Activated T-cell treated with anti-CD3 and anti-CD28 coated beads, Interleukin-2, amount 50 U/mL, for 72 hours (primary cell): Measurements from ENCODE around the gene CTDNEP1. TPM values are rescaled to one million over a fixed set of nuclear protein-coding genes. Genes with fewer than 3 reads are reported as not detected.

Experiments used
- ATAC-seq, 2 donors: fragments of 150-1000 bp; cut with Tn5 transposase; replicated peaks in 1 of 2; 2 replicates each; pipeline ENCODE4 v1.10.0; 2021; ENCODE audit warnings: moderate library complexity in 2 of 2, mild to moderate bottlenecking in 1 of 2
- DNase-seq, 2 donors: peaks; one replicate each; pipeline ENCODE4 v3.0.0; 2021 to 2022; ENCODE audit warnings: mixed read lengths in 1 of 2
- H3K27ac Mint-ChIP-seq: one replicate; pipeline ENCODE4 v1.8.0; 2022; ENCODE audit warnings: mild to moderate bottlenecking, moderate library complexity, mixed read lengths
- H3K27me3 Mint-ChIP-seq: one replicate; pipeline ENCODE4 v1.8.0; 2022; ENCODE audit warnings: low read depth, mixed read lengths
- H3K36me3 Mint-ChIP-seq, 2 donors: one replicate each; pipeline ENCODE4 v1.8.0; 2022; ENCODE audit warnings: mixed read lengths in 2 of 2, mild to moderate bottlenecking in 1 of 2; ENCODE audit not compliant: insufficient read depth in 2 of 2
- H3K4me1 Mint-ChIP-seq: one replicate; pipeline ENCODE4 v1.8.0; 2022; ENCODE audit warnings: low read depth, mixed read lengths
- H3K4me3 Mint-ChIP-seq, 2 donors: one replicate each; pipeline ENCODE4 v1.8.0; 2022; ENCODE audit warnings: mild to moderate bottlenecking in 2 of 2, mixed read lengths in 2 of 2, moderate library complexity in 2 of 2
- H3K9me3 Mint-ChIP-seq, 2 donors: one replicate each; pipeline ENCODE4 v1.8.0; 2022; ENCODE audit warnings: mixed read lengths in 2 of 2
- total RNA-seq, 2 donors: library from RNA; stranded (reverse); gene quantifications; one replicate each; pipeline ENCODE4 v1.2.3, GENCODE V29; 2022

CTDNEP1 gene
- total RNA-seq, 2 donors from 2014 or later: 184 to 186 TPM

DNA sequence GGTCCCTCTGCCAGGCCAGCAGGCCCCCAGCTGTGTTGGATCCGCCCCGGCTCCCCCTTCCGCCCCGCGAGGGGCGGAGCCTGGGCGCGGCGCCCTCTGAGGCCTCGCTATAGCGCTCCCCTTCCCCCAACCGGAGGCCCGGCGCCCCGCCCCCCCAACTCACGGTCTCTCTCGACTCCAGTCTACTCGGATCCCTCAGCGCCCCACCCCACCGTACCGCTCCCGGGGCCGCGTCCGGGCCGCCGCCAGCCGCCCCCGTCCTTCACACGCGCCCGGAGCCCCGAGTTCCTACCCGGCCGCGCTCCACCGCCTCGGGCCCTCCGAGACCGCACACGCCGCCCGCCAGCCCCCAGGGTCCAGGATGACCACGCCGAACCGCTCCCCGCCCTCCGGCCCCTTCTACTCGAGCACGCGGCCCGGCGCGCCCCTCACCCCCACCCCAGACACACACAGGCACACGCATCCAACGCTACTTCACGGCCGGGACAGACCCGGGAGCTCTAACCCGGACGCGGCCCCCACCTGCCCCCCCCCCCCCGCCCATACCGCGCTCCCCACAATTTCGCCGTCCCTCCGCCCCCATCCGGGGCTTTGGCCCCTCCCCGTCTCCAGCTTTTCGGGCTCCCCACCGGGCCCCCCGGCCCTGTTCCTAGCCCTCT is 13.6 kb downstream of the CTDNEP1 start:
- peak overlapping the region; percentile 93 to 100 for H3K4me3 Mint-ChIP-seq
- peaks cover 67% of the 10 kb centered on the region for H3K4me1 Mint-ChIP-seq
- H3K36me3 Mint-ChIP-seq: peaks cover 13 to 17% of the 10 kb centered on the region in 2 donors
- H3K27ac Mint-ChIP-seq: peak overlapping the region; percentile 55
- H3K27me3 Mint-ChIP-seq: no peaks in the 10 kb centered on the region
- DNase-seq (peak; percentile 88 to 89), ATAC-seq (peak; percentile 42 to 49)
- H3K9me3 Mint-ChIP-seq: no peaks in the 10 kb centered on the region

DNA sequence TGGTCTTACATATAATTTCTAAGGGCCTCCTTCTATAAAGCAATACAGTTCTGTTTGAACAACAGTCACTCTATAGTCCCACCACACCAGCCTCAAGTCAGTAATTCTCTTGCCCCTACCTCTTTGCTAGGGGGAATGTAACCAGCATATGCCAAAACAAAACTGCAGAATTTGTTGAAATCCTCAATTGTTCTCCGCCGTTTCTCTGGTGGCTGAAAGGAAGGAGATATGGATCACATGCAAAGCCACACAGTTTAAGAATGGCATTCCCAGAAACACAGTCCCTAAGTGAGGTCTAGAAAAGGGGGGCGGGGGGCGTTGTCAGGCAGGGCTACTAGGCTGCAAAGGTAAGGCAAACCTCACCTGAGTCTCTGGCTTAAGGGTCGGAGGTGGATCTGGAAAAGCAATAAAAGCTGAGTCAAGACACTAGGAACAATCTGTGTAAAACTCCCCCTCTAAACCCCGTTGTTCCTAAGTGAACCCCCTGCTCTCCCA is 14.2 kb downstream of the CTDNEP1 start:
- no peaks in the 10 kb centered on the region for H3K9me3 Mint-ChIP-seq
- H3K27me3 Mint-ChIP-seq: no peaks in the 10 kb centered on the region
- DNase-seq (no peak), ATAC-seq (no peak)
- peaks cover 13 to 17% of the 10 kb centered on the region in 2 donors for H3K36me3 Mint-ChIP-seq
- H3K4me1 Mint-ChIP-seq: peaks cover 71% of the 10 kb centered on the region
- H3K4me3 Mint-ChIP-seq: peak overlapping the region; percentile 93 to 100
- H3K27ac Mint-ChIP-seq: peak overlapping the region; percentile 83

DNA sequence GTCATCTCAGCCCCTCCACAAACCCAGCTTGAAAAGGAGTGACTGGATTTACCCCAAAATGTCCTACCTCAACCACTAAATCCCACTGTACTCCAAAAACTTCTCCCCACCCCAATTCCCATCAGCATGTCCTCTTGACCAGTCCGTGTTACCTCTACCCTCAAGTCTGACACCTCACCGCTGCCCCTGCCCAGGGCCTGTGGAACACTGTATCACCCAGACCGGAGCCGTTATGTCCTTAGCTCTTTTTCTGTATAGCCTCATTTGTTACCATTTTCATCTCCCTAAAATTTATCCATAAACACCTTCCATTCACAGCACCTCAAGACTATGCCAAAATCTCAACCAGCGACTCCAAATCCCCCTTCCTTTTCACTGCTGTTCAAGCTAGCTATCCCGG is 14.7 kb downstream of the CTDNEP1 start:
- peak overlapping the region; percentile 83 for H3K27ac Mint-ChIP-seq
- ATAC-seq (no peak), DNase-seq (no peak)
- H3K9me3 Mint-ChIP-seq: no peaks in the 10 kb centered on the region
- H3K4me1 Mint-ChIP-seq: peaks cover 72% of the 10 kb centered on the region
- no peaks in the 10 kb centered on the region for H3K27me3 Mint-ChIP-seq
- H3K36me3 Mint-ChIP-seq: peaks cover 11 to 13% of the 10 kb centered on the region in 2 donors
- peak overlapping the region; percentile 93 to 100 for H3K4me3 Mint-ChIP-seq

DNA sequence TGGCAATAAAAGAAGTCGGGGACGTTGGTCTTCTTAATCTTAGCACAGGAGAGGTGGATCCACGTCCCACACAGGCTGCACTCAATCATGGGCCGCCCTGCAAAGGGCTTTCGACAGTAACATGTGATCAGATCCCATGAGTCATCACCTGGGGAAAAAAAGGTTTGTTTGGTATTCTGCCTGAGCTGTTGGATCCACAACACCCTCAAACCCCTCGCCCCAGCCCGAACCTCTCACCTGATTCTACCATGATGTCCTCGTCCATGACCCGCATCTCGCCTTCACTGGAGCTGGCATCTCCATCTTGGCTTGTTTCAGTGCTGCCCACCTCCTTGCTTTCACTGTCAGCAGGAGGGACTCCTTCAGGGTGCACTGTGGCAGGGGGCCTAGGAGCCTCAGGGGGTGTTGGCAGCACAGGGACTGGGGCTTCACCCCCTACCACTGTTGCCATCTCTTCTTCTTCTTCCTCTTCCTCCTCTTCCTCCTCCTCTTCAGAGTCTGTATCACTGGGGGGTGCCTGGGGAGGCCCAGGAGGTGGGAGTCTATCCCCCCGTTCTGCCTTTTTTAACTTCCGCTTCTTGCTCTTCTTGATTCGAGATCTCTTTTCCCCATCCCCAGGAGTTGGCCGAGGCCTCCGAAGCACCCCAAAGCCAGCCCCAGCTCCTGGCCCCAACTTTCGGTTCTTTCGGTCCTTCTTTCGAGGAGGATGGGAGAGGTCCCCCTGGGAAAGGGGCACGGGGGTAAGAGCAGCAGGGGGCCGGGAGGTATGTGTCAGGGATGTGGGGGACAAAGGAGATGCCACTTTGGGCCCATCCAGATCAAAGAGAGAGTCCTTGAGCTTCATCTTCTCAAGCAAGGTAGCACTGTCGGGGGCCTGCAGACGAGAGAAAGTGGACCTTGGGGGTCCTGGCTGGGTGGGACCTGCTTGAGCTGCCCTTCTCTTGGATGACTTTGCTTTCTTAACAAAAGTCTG is 15.6 kb downstream of the CTDNEP1 start:
- Mint-ChIP-seq H3K9me3 (no peaks in the 10 kb centered on the region), H3K4me1 (peaks cover 72% of the 10 kb centered on the region), H3K4me3 (peak overlapping the region; percentile 85 to 89), H3K27ac (peak overlapping the region; percentile 11), H3K27me3 (no peaks in the 10 kb centered on the region), H3K36me3 (peaks cover 8 to 12% of the 10 kb centered on the region in 2 donors)
- DNase-seq (no peak), ATAC-seq (no peak)

DNA sequence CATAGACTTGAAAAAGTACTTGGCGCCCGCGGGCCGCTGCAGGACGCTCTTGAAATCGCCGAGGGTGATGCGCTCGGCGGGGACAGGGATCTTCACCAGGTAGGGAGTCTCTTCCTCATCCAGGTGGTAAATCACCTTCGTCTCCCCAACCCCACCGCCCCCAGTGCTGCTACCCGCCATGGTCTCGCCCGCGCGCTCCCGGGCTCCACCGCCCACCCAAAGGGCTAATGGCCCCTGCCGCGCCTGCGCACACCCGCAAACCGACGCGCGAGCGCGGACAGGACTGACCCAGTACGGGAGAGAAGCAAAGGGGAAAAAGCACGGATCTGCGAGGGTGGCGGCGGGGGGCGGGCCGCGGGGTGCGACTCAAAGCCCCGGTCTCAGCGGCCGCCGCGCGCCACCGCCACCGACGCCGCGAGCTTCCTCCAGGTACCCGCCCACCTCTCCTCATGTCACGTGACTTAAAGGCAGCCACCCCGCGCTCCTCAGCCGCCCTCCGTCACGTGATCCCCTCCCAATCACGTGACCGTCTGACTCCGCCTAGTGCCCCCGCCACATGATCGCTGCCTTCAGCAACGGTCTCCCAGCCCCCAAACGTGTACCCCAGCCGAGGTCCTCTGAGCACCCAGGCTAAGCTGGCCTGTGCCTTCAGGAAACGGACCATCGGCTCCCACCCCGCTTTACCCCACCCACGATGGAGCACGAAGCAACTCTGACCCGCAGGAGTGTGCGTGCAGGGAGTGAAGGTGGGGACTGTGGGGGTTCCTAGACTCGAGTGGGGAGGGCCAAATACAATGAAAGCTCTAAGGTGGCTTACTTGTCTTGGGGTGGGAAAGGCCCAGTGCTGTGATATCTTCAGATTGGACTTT is 17.2 kb downstream of the CTDNEP1 start, which contains the start of gene DVL2:
Gene DVL2, minus strand, starts transcription at position 435 of the 869 bp plus-strand sequence. Its CDS starts 255 bp downstream, at position 180.
- ATAC-seq (peak; percentile 57 to 60), DNase-seq (peak; percentile 95 to 98)
- H3K4me1 Mint-ChIP-seq: peaks cover 65% of the 10 kb centered on the region
- H3K4me3 Mint-ChIP-seq: peak within 1 kb of the TSS; percentile 85 to 89
- peaks cover 10 to 16% of the 10 kb centered on the region in 2 donors for H3K36me3 Mint-ChIP-seq
- H3K27me3 Mint-ChIP-seq: no peaks in the 10 kb centered on the region
- H3K27ac Mint-ChIP-seq: peak within 1 kb of the TSS; percentile 79
- no peaks in the 10 kb centered on the region for H3K9me3 Mint-ChIP-seq

DNA sequence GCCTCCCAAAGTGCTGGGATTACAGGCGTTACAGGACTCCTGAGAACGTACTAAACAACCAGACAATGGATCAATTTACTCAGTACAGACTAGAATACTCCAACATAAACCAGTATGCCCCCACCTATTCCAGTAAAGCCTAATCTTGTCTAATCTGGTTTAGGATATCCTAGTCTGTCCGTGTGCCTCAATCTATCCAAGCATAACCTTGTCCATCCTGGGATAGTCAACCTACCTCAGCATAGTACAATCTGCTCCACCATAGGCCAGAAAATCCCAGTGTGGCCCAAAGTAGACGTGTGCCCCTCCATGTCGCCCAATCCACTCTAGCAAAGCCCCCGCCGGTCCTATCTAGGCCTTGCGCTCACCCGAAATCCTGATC is 17.8 kb downstream of the CTDNEP1 start:
- Mint-ChIP-seq H3K9me3 (no peaks in the 10 kb centered on the region), H3K27ac (peak overlapping the region; percentile 79)
- no peak for DNase-seq

DNA sequence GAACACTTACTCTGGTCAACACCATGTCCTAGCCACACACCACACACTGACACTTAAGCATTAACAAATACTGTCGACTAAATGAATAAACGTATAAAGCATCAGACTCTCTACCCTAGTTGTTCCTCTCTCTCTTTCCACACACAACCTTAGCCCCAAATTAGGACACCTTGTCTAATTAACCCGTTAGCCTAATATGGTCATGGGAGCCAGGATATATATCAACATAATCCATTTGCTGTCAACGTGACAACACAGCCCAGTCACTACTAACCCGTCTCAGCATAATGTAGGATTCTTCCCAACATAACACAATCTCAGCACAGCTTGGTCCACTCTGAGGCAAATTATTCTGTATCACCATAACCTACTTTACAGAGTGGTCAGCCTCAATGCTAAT is 19.4 kb downstream of the CTDNEP1 start:
- no peak for DNase-seq
- H3K9me3 Mint-ChIP-seq: no peaks in the 10 kb centered on the region
- peak overlapping the region; percentile 36 to 89 for H3K4me3 Mint-ChIP-seq
- peaks cover 66% of the 10 kb centered on the region for H3K4me1 Mint-ChIP-seq
- no peak overlapping the region for H3K27ac Mint-ChIP-seq
- ATAC-seq: no peak
- peaks cover 8 to 14% of the 10 kb centered on the region in 2 donors for H3K36me3 Mint-ChIP-seq
- no peaks in the 10 kb centered on the region for H3K27me3 Mint-ChIP-seq

More for the DNA sequence above, 17.8 kb downstream of the CTDNEP1 start:
- peaks cover 65% of the 10 kb centered on the region for H3K4me1 Mint-ChIP-seq
- peak; percentile 1 to 3 for ATAC-seq
- peaks cover 8 to 15% of the 10 kb centered on the region in 2 donors for H3K36me3 Mint-ChIP-seq
- H3K4me3 Mint-ChIP-seq: peak overlapping the region; percentile 85 to 89
- no peaks in the 10 kb centered on the region for H3K27me3 Mint-ChIP-seq

DNA sequence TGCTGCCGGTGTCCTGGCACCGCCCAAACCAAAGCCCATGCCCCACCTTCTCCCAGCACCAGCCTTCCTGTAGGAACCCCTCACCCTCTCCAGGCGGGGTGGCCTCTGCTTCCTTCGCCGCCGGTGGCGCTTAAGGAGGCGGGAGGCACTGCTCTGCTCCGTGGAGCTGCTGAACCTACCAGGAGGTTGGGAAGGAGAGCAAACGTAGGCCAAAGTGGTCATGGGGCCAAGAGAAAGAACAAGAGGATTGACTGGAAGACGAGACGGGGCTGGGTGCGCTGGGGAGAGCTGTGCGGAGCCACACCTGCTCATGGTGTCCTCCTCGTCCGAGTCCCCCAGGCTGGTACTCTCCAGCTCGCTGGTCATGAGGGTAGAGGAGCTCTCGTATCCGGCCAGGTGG is 22.0 kb downstream of the CTDNEP1 start:
- DNase-seq (no peak), ATAC-seq (no peak)
- Mint-ChIP-seq H3K4me1 (peaks cover 40% of the 10 kb centered on the region), H3K36me3 (peaks cover 6 to 8% of the 10 kb centered on the region in 2 donors), H3K4me3 (no peak overlapping the region), H3K9me3 (no peaks in the 10 kb centered on the region), H3K27ac (no peak overlapping the region), H3K27me3 (no peaks in the 10 kb centered on the region)

DNA sequence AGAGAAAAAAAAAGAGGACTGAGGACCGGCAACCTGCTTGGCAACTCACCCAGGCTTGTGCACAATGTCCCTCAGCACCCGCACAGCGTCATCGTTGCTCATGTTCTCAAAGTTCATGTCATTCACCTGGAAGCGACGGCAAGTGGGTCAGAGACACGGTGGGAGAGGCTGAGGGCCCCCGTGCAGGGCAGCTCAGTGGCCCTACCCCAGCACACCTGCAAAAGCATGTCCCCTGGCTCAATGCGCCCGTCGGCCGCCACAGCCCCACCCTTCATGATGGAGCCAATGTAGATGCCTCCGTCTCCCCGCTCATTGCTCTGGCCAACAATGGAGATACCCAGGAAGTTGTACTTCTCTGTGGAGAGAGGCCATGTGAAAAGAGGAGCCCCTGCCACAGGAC is 22.6 kb downstream of the CTDNEP1 start:
- DNase-seq (no peak), ATAC-seq (no peak)
- peaks cover 5 to 7% of the 10 kb centered on the region in 2 donors for H3K36me3 Mint-ChIP-seq
- H3K9me3 Mint-ChIP-seq: no peaks in the 10 kb centered on the region
- no peak overlapping the region for H3K27ac Mint-ChIP-seq
- H3K4me1 Mint-ChIP-seq: peaks cover 39% of the 10 kb centered on the region
- no peaks in the 10 kb centered on the region for H3K27me3 Mint-ChIP-seq
- no peak overlapping the region for H3K4me3 Mint-ChIP-seq

DNA sequence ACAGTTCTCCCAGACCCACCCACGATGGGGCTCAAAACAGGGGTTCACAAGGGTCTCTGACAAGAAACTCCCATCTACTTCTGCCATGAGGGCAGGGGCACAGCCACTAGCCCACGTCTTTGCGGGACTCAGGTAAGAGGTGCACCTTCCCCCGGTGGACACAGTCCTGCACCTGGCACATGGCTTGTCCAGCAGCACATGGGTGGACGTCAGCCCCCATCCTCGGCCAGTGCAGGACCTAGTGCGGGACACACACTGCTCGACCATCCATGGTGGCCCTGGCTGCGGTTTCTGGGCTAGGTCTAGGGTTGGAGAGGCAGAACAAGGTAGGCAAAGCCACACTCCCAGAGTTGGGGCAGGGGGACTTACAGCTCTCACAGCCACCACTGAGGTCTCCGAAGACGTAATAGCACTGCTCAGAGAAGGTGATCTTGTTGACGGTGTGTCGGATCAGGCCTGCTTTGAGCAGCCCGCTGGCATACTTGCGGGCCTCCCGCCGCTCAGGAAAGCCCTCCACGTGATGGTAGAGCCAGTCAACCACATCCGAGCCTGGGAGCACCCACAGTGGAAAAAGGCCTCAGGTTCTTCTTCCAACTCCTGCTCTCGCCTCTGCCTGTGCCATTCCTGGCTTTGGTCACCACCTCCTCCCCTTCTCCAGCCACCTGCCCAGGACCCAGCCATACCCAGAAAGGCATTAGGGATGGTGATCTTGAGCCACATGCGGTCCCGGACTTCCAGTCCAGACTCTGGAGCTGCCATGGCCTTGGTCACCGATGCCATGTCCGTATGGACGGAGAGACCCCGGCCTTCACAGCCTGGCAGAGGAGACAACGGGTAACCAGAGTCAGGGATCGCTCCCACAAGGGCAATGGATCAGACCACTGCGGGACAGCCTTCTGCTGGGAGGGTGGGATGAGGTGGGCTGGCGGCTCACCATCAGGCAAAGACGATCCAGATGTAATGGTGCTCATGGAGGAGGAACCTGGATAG is 24.5 kb downstream of the CTDNEP1 start:
- DNase-seq (no peak), ATAC-seq (no peak)
- no peaks in the 10 kb centered on the region for H3K9me3 Mint-ChIP-seq
- no peak overlapping the region for H3K27ac Mint-ChIP-seq
- H3K36me3 Mint-ChIP-seq: peaks cover 5 to 6% of the 10 kb centered on the region in 2 donors
- peaks cover 29% of the 10 kb centered on the region for H3K4me1 Mint-ChIP-seq
- H3K27me3 Mint-ChIP-seq: no peaks in the 10 kb centered on the region
- no peak overlapping the region for H3K4me3 Mint-ChIP-seq

DNA sequence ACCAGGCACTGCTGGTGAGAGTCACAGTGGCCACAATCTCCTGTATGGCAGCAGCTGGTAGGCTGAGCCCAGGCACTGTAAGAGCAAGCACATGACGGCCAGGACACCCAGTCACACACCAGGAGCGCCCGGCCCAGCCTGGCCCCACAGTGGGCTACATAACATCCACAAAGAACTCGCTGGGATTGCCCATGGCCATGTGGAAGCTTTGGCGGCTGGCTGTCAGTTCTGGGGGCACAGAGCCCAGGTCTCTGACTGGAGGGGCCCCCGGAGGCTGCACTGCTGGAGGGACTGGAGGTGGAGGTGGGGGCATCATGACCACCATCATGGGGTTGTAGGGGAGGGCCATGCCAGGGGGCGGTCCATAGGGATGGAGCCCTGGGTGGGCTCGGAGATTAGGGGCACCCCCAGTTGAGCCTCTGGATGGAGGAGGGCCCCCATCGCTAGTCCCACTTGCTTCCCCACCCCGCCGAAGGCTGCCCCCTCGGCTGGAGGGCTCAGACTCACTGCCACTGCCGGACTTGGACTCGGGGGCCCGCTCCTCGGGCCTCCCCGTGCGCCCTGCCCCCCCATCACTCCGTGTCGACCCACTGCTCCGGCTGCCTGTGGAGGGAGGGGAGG is 25.7 kb downstream of the CTDNEP1 start:
- H3K36me3 Mint-ChIP-seq: peaks cover 5% of the 10 kb centered on the region in 2 donors

More for the DNA sequence above, 25.7 kb downstream of the CTDNEP1 start:
- no peaks in the 10 kb centered on the region for H3K9me3 Mint-ChIP-seq
- DNase-seq: no peak
- no peak for ATAC-seq
- H3K4me3 Mint-ChIP-seq: no peak overlapping the region
- peaks cover 29% of the 10 kb centered on the region for H3K4me1 Mint-ChIP-seq
- H3K27ac Mint-ChIP-seq: no peak overlapping the region
- no peaks in the 10 kb centered on the region for H3K27me3 Mint-ChIP-seq
